SK-N-SH (cell line): ENCODE data around the gene OR4C3. TPM values are rescaled to one million over a fixed set of nuclear protein-coding genes. Genes with fewer than 3 reads are reported as not detected.
"Not testable (repeated sequence)": the region's sequence is repeated elsewhere in the genome, so short reads cannot be mapped to it uniquely, and the experiment has no call there.

Experiments
- CTCF ChIA-PET: fragments of 300-600, 350-600 bp; formaldehyde crosslinking; extraction: SDS; loops from one replicate; lab custom pipeline; 2021; lab: Yijun Ruan, JAX
- POLR2A ChIA-PET: fragments of 350-600 bp; sonication (Branson Sonifier 250); formaldehyde crosslinking; extraction: SDS; loops from one replicate; lab custom pipeline; 2020; ENCODE audit warnings: antibody characterized with exemption, inconsistent platforms; lab: Yijun Ruan, JAX
- DNase-seq: peaks from one replicate; pipeline ENCODE4 v3.0.0; 2012
- H2AFZ ChIP-seq: fragments of 200-600 bp; sonication (generic); 2 replicates; pipeline ENCODE4 v1.8.1; 2016; ENCODE audit warnings: antibody characterized with exemption, mild to moderate bottlenecking, low read depth
- H3F3A ChIP-seq: fragments of 200-600 bp; sonication (generic); replicated peaks from 2 replicates; pipeline ENCODE3; 2016; ENCODE audit warnings: antibody characterized with exemption, mild to moderate bottlenecking; ENCODE audit not compliant: insufficient read depth
- H3K27ac ChIP-seq, 2 experiments: fragments of 200-500 bp in 1 of 2; fragments of 200-600 bp in 1 of 2; sonication (Bioruptor generic) in 1 of 2; sonication (generic), shearing (Covaris generic) in 1 of 2; 2 replicates each; pipeline versions ENCODE4 v1.5.1 to v1.6.1; 2014 to 2016; ENCODE audit warnings: low read depth in 2 of 2, inconsistent platforms in 1 of 2, low read length in 1 of 2, mild to moderate bottlenecking in 1 of 2, mixed read lengths in 1 of 2
- H3K27me3 ChIP-seq: fragments of 200-600 bp; sonication (generic), shearing (Covaris generic); 2 replicates; pipeline ENCODE4 v1.6.1; 2016; ENCODE audit warnings: mixed run types; ENCODE audit not compliant: insufficient read depth
- H3K36me3 ChIP-seq, 2 experiments: fragments of 200-500 bp in 1 of 2; fragments of 200-600 bp in 1 of 2; sonication (Bioruptor generic) in 1 of 2; sonication (generic) in 1 of 2; replicated peaks in 1 of 2; 2 replicates each; pipeline versions ENCODE3 to v1.5.1; 2014 to 2016; ENCODE audit warnings: low read length in 1 of 2, mild to moderate bottlenecking in 1 of 2; ENCODE audit not compliant: insufficient read depth in 2 of 2, control insufficient read depth in 1 of 2
- H3K4me1 ChIP-seq, 2 experiments: fragments of 200-500 bp in 1 of 2; fragments of 200-600 bp in 1 of 2; sonication (Bioruptor generic) in 1 of 2; sonication (generic), shearing (Covaris generic) in 1 of 2; 2 replicates each; pipeline versions ENCODE4 v1.5.1 to v1.6.1; 2014 to 2016; ENCODE audit warnings: low read depth in 1 of 2, low read length in 1 of 2, mixed run types in 1 of 2; ENCODE audit not compliant: insufficient read depth in 2 of 2, control insufficient read depth in 1 of 2
- H3K4me2 ChIP-seq: fragments of 200-600 bp; sonication (generic), shearing (Covaris generic); 2 replicates; pipeline ENCODE4 v1.6.1; 2017; ENCODE audit warnings: mixed run types
- H3K4me3 ChIP-seq, 2 experiments: fragments of 200-500 bp in 1 of 2; fragments of 200-600 bp in 1 of 2; sonication (Bioruptor generic) in 1 of 2; sonication (generic), shearing (Covaris generic) in 1 of 2; 2 replicates each; pipeline versions ENCODE4 v1.5.1 to v1.8.1; 2014 to 2016; ENCODE audit warnings: low read depth in 2 of 2, inconsistent platforms in 1 of 2, low read length in 1 of 2, mild to moderate bottlenecking in 1 of 2, mixed read lengths in 1 of 2, moderate library complexity in 1 of 2
- H3K79me2 ChIP-seq: fragments of 200-600 bp; sonication (generic); 2 replicates; pipeline ENCODE4 v1.8.1; 2017; ENCODE audit warnings: mild to moderate bottlenecking; ENCODE audit not compliant: insufficient read depth
- H3K9ac ChIP-seq: fragments of 200-600 bp; sonication (generic); 2 replicates; pipeline ENCODE4 v1.6.1; 2017; ENCODE audit warnings: mixed run types
- H3K9me2 ChIP-seq: fragments of 200-600 bp; sonication (generic); 2 replicates; pipeline ENCODE4 v1.6.1; 2017; ENCODE audit warnings: mixed run types
- H3K9me3 ChIP-seq: fragments of 200-600 bp; sonication (generic); 2 replicates; pipeline ENCODE4 v1.6.1; 2017; ENCODE audit warnings: mixed run types, mild to moderate bottlenecking, moderate library complexity
- H4K20me1 ChIP-seq: fragments of 200-600 bp; sonication (generic); 2 replicates; pipeline ENCODE4 v1.6.1; 2017; ENCODE audit warnings: mild to moderate bottlenecking, mixed run types; ENCODE audit not compliant: insufficient read depth
- ELF1 ChIP-seq: IDR thresholded peaks from 2 replicates; pipeline ENCODE4 v1.4.0; 2012
- EZH2phosphoT487 ChIP-seq: fragments of 200-600 bp; sonication (generic); IDR thresholded peaks from 2 replicates; pipeline ENCODE4 v1.6.1; 2017; ENCODE audit warnings: low read depth, mixed run types, mild to moderate bottlenecking, antibody characterized with exemption, moderate library complexity, borderline replicate concordance
- FOXJ3 ChIP-seq: sonication (generic); formaldehyde crosslinking; IDR thresholded peaks from 2 replicates; pipeline ENCODE4 v1.5.1; 2020; ENCODE audit warnings: mild to moderate bottlenecking, missing genetic modification reagents
- GABPA ChIP-seq: IDR thresholded peaks from 2 replicates; pipeline ENCODE4 v1.4.0; 2012; ENCODE audit warnings: low read depth, mild to moderate bottlenecking
- NFIC ChIP-seq: IDR thresholded peaks from 2 replicates; pipeline ENCODE4 v1.4.0; 2012; ENCODE audit warnings: borderline replicate concordance
- RAD21 ChIP-seq: IDR thresholded peaks from 2 replicates; pipeline ENCODE4 v1.6.1; 2012; ENCODE audit warnings: mild to moderate bottlenecking, low read length
- RFX5 ChIP-seq: IDR thresholded peaks from 2 replicates; pipeline ENCODE4 v1.6.1; 2012; ENCODE audit warnings: mild to moderate bottlenecking, improper control_type of control experiment, low read length
- SIN3A ChIP-seq: IDR thresholded peaks from 2 replicates; pipeline ENCODE4 v1.6.1; 2012; ENCODE audit warnings: low read depth, mild to moderate bottlenecking, low read length, moderate library complexity, borderline replicate concordance
- SMC3 ChIP-seq: IDR thresholded peaks from 2 replicates; pipeline ENCODE4 v1.6.1; 2012; ENCODE audit warnings: low read depth, low read length, improper control_type of control experiment
- TEAD4 ChIP-seq: IDR thresholded peaks from 2 replicates; pipeline ENCODE4 v1.4.0; 2012; ENCODE audit warnings: mild to moderate bottlenecking, borderline replicate concordance; ENCODE audit not compliant: insufficient read depth
- USF2 ChIP-seq: fragments of 150-350 bp; IDR thresholded peaks from 2 replicates; pipeline ENCODE4 v1.6.1; 2017; ENCODE audit warnings: antibody characterized with exemption, low read length, low read depth, borderline replicate concordance
- YY1 ChIP-seq: IDR thresholded peaks from 2 replicates; pipeline ENCODE4 v1.4.0; 2012; ENCODE audit warnings: low read depth, mild to moderate bottlenecking
- WGBS: methylation state at CpG from one replicate; pipeline ENCODE4 v1.1.6; 2017; ENCODE audit warnings: low lambda C conversion rate; 5-methylcytosine and 5-hydroxymethylcytosine counted together
- polyA plus RNA-seq, 3 experiments: library from polyadenylated mRNA; depleted of rRNA; stranded (reverse); fragments of >200 nt; gene quantifications; 2 replicates each; pipeline ENCODE4 v1.2.3, GENCODE V29; 2012
- TF ChIP-seq, protein P1 (sequence below): IDR thresholded peaks from 2 replicates; pipeline ENCODE4; 2012
- TF ChIP-seq, protein P2 (sequence below): fragments of 200-600 bp; sonication (generic); IDR thresholded peaks from 2 replicates; pipeline ENCODE4 v1.6.1; 2017; ENCODE audit warnings: antibody characterized with exemption, mild to moderate bottlenecking, moderate library complexity
- TF ChIP-seq, protein P3 (sequence below): IDR thresholded peaks from 2 replicates; pipeline ENCODE4 v1.4.0; 2012; ENCODE audit warnings: low read depth, borderline replicate concordance

OR4C3 gene
- polyA plus RNA-seq, 1 of the 3 experiments (the other 2 are of a cell fraction): not detected

GRCh38 chr11:48341466-48341865 is 16.7 kb downstream of the OR4C3 start:
- POLR2A ChIA-PET: no interaction called here

GRCh38 chr11:48342505-48342904 is 17.8 kb downstream of the OR4C3 start:
- H3K4me1 ChIP-seq, DNase-seq, H3F3A ChIP-seq, H3K27ac ChIP-seq, H3K36me3 ChIP-seq, H3K79me2 ChIP-seq, POLR2A ChIA-PET, H4K20me1 ChIP-seq, H3K9ac ChIP-seq, H3K27me3 ChIP-seq, H3K4me3 ChIP-seq, H3K4me2 ChIP-seq, CTCF ChIA-PET, H3K9me2 ChIP-seq, H3K9me3 ChIP-seq, H2AFZ ChIP-seq: not testable (repeated sequence)
- WGBS: 0% methylated on average over 2 of the region's 2 CpGs

More at GRCh38 chr11:48341466-48341865, 16.7 kb downstream of the OR4C3 start:
- DNase-seq: no peak
- Histone ChIP-seq H3K4me1 (no peaks in the 10 kb centered on the region), H2AFZ (no peak overlapping the region), H4K20me1 (no peaks in the 10 kb centered on the region), H3K9me3 (no peaks in the 10 kb centered on the region), H3K9ac (no peak overlapping the region), H3K4me3 (no peak overlapping the region), H3K27ac (no peak overlapping the region), H3K36me3 (no peaks in the 10 kb centered on the region), H3F3A (no peaks in the 10 kb centered on the region), H3K9me2 (no peaks in the 10 kb centered on the region), H3K27me3 (no peaks in the 10 kb centered on the region), H3K79me2 (no peaks in the 10 kb centered on the region), H3K4me2 (no peak overlapping the region)
- WGBS: 0% methylated on average over 2 of the region's 2 CpGs
- TF ChIP-seq EZH2phosphoT487 (no peak), SIN3A (no peak), SMC3 (no peak), ELF1 (no peak), FOXJ3 (CRISPR knock-in tag) (no peak), RFX5 (no peak), TEAD4 (no peak), YY1 (no peak), GABPA (no peak), USF2 (no peak), RAD21 (no peak), NFIC (no peak)
- TF ChIP-seq, protein P1, sequence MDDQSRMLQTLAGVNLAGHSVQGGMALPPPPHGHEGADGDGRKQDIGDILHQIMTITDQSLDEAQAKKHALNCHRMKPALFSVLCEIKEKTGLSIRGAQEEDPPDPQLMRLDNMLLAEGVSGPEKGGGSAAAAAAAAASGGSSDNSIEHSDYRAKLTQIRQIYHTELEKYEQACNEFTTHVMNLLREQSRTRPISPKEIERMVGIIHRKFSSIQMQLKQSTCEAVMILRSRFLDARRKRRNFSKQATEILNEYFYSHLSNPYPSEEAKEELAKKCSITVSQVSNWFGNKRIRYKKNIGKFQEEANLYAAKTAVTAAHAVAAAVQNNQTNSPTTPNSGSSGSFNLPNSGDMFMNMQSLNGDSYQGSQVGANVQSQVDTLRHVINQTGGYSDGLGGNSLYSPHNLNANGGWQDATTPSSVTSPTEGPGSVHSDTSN: no peak
- TF ChIP-seq, protein P2, sequence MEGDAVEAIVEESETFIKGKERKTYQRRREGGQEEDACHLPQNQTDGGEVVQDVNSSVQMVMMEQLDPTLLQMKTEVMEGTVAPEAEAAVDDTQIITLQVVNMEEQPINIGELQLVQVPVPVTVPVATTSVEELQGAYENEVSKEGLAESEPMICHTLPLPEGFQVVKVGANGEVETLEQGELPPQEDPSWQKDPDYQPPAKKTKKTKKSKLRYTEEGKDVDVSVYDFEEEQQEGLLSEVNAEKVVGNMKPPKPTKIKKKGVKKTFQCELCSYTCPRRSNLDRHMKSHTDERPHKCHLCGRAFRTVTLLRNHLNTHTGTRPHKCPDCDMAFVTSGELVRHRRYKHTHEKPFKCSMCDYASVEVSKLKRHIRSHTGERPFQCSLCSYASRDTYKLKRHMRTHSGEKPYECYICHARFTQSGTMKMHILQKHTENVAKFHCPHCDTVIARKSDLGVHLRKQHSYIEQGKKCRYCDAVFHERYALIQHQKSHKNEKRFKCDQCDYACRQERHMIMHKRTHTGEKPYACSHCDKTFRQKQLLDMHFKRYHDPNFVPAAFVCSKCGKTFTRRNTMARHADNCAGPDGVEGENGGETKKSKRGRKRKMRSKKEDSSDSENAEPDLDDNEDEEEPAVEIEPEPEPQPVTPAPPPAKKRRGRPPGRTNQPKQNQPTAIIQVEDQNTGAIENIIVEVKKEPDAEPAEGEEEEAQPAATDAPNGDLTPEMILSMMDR: no peak
- TF ChIP-seq, protein P3, sequence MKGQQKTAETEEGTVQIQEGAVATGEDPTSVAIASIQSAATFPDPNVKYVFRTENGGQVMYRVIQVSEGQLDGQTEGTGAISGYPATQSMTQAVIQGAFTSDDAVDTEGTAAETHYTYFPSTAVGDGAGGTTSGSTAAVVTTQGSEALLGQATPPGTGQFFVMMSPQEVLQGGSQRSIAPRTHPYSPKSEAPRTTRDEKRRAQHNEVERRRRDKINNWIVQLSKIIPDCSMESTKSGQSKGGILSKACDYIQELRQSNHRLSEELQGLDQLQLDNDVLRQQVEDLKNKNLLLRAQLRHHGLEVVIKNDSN: no peak
- CTCF ChIA-PET: no interaction called here

DNA sequence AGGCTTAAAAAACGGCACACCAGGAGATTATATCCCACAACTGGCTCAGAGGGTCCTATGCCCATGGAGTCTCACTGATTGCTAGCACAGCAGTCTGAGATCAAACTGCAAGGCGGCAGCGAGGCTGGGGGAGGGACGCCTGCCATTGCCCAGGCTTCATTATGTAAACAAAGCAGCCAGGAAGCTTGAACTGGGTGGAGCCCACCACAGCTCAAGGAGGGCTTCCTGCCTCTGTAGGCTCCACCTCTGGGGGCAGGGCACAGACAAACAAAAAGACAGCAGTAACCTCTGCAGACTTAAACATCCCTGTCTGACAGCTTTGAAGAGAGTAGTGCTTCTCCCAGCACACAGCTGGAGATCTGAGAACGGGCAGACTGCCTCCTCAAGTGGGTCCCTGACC is 21.6 kb downstream of the OR4C3 start:
- H3K27me3 ChIP-seq, H3F3A ChIP-seq, H3K4me1 ChIP-seq, H3K4me2 ChIP-seq, H3K9me2 ChIP-seq, H3K9ac ChIP-seq, POLR2A ChIA-PET, H3K9me3 ChIP-seq, H3K27ac ChIP-seq, H3K36me3 ChIP-seq, H3K79me2 ChIP-seq, H2AFZ ChIP-seq, H3K4me3 ChIP-seq, H4K20me1 ChIP-seq, DNase-seq, CTCF ChIA-PET: not testable (repeated sequence)
- 4% methylated on average over 4 of the region's 5 CpGs for WGBS
